NCI-H82 treated with DMSO at 0.1 percent for 48 hours (cell line): ENCODE results near the gene PREX1.

ENCODE experiments used
- DNase-seq: peaks from one replicate; lab custom pipeline; 2025; ENCODE audit not compliant: unreplicated experiment; lab: John Stamatoyannopoulos, UW

Gene PREX1

DNA sequence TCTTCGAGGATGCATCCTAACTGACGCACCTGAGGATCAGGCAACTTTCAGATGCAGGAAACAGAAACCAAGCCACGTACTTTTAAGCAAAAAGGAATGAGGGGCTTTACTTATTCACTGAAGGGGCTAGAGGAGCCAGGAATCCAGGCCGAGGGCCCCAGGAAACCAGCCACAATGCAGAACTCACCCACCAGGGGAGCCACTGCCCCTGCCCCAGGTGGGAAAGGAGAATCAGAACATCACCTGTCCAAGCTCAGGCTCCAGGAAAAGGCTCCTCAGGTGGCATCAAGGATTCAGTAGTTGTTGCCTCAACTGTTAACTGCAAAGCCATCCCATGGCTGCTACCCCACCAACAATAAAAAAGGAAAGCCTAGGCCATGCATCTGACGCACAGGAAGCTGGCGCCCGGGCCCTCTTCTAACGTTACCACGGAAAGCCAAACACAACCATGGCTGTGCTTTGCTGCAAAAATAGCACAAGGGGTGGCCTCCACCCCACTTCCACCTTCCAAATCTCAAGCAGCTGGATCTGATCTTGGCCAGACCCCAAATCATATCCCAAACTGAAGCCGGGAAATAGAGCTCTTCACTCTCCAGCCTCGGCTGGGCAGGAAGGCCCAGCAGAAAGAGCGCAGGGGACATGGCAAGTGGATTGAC is 121.0 kb downstream of the PREX1 start:
- DNase-seq: no peak

DNA sequence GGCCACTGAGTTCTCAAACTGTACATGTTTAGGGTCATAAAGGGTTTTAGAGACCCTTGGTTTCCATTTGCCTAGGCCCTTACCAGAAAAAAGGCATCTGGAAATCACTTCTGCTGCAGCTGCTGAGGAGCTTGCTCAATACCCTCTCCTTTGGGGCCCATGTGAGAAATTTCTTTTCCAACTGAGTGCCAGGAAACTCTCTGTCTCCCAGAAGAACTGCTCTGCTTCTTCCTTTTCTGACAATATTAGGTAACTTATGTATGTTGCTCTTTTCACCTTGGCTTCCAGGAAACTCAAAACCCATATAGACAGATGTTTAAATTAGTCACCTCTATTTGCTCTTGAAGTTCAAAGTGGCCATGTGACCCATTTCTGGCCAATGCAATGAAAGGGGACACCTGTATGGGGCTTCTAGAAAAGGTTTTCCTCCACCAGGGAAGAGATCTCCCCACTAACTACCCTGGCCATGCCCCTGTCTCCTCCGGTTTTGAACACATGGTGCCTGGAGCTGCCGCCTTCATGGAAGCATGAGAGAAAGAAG is 121.6 kb downstream of the PREX1 start:
- DNase-seq: no peak

DNA sequence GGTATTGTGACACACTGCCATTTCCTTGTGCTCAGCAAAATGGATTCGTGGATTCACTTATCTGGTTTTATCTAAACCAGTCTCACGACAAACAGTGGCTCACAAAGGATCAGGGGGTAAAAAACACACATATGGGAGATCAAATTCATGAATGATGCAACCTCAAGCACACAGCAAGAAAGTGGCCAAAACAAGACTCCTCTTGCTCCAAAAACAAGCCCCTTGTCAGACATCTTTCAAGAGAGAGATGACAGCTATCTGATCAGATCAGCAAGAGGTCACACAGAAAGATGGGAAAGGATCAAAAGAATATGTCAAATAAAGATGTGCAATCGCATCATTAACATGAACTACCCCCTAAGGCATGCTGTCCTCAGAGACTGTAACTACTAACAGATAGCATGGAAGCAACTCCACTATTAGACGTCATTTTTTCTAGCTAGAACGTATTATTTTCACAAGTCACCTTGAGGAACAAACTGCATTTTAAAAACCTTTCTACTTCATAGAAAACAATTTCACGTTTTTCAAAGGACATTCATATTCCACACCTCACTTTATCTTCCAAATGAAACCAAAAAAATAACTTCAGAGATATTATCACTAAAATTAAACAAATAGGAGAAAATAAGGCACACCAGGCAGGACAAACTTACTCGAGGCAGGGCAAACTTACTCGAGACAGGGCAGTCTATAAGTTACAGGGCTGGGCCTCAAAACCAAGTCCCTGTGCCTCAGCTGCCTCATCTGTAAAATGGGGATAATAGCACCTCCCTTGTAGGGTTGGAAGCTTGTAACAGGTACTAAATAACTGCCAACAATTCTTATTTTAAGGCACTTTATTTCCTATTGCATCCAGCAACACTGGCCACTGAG is 122.3 kb downstream of the PREX1 start:
- DNase-seq: no peak

DNA sequence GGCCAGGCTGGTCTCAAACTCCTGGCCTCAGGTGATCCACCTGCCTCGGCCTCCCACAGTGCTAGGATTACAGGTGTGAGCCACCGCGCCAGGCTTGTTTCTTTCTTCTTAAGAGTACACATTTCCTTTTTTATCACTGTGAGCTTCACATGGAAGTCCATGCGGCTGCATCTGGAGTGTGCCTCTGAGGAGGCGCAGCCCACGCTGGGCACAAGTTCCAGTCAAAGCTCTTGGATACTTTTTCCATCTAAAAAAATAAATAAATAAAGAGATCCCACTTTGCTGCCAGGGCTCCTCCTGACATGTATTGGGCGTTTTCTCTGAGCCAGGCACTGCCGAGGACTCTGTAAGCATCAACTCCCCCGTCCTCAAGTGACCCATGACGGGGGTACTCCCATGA is 123.0 kb downstream of the PREX1 start:
- DNase-seq: no peak

DNA sequence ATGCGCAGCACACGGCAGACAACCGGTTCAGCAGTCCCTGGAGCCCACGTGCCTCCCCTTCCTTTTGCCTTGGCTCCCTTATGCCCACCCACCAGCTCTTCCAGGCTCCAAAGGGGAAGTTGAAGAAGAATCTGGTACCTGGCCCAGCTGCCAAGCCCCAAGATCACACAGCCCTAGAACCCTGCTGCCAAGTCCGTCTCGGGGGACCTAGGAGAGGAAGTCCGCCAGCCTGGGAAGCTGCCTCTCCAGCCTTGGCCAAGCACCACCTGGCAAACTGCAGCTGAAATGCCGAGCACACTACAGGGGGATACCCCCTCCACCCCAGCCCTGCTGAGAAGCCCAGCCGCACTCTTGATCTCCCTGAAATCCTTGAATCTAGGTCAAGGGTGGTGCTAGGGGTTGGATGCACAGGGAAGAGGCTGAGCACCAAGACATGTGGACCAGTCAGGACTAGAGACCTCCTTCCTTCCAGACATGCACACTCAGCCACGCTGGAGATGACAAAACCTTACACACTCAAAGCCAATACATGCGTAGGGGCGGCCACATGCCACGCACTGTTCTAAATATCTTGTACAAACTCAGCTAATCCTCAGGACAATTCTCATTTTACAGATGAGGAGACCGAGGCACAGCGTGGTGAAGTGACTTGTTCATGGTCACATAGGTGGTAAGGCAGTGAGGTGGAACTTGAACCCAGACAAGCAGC is 124.1 kb downstream of the PREX1 start:
- no peak for DNase-seq

DNA sequence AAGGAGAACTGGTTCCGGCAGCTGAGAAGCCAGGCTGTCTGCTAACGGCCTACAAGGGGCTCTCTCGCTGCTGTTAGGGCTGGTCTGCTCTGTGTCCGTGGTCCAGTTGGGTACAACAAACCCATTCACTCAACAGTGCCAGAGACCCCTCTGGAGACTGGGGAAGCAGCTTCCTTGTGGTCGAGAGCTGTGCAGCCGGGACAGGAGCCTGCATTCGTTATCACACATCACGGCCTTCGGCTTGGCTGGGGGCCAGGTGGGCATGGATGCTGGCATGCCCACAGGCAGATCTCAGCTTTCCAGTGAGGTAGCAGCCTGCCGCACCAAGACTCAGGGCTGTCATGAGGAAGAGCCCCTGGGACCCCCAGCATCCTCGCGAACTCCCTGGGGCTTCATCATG is 124.7 kb downstream of the PREX1 start:
- no peak for DNase-seq

DNA sequence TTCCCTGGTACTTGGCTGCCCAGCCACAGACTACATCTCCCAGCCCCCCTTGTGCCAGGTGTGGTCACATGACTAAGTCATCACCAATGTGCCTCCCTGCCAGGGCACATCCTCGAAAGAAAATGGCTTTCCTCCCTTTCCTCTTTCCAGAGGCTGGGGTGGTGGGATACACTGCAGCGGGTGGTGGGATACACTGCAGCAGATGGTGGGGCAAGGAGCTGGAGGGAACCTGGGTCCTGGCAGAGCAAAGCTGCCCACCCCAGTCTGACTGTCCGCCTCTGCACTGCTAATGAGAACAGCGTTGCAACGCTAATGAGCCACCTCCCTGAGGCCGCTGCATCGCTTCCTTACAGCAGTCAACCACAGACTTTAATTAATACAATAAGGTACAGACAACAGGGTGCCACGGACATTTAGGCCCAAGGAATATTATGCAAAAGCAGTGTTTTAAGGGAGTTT is 125.3 kb downstream of the PREX1 start:
- DNase-seq: no peak

DNA sequence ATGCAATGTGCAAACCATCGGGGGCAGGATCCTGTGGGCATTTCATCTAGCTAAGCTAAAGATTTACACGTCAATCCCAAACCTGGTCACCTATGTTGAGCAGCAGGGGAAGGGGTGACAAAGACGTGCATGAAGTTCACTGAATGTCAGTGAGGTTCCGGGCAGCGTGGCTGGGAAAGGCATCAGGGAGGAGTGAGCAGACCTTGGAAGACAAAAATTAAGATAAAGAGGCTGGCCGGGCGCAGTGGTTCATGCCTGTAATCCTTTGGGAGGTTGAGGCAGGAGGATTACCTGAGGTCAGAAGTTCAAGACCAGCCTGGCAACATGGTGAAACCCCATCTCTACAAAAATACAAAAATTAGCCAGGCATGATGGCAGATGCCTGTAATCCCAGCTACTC is 126.1 kb downstream of the PREX1 start:
- DNase-seq: no peak

DNA sequence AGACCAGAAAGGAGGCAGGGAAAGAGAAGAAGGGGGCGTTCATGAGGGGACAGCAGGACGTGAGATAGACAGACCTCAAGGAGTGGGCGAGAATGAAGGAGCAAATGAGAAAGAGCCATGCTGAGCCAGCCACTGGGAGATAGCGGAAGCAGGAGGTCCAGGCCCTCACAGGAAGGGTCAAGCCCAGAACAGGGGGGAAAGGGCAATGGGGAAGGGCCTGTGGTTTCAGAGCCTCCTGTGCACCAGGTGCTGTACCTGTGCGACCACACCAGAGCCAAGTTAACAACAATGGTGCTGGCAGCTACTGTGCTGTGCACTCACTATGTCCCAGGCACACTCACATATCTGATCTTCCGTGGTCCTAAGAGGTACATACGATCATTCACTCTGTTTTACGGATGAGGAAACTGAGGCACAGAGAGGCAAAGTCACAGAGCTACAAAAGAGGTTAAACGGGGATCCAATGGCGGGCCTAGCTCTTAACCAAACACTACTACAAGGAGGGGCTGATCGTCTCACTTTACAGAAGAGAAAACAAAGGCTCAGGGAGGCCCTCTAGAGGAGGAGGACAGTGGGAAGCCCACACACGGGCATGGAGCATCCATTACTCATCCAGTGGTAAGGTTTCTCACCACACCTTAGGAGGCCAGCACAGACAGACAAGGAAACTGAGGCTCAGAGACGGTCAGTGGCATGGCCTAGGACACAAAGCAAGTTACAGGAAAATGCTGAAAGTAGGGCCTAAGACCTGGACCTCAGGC is 129.1 kb downstream of the PREX1 start:
- DNase-seq: no peak

DNA sequence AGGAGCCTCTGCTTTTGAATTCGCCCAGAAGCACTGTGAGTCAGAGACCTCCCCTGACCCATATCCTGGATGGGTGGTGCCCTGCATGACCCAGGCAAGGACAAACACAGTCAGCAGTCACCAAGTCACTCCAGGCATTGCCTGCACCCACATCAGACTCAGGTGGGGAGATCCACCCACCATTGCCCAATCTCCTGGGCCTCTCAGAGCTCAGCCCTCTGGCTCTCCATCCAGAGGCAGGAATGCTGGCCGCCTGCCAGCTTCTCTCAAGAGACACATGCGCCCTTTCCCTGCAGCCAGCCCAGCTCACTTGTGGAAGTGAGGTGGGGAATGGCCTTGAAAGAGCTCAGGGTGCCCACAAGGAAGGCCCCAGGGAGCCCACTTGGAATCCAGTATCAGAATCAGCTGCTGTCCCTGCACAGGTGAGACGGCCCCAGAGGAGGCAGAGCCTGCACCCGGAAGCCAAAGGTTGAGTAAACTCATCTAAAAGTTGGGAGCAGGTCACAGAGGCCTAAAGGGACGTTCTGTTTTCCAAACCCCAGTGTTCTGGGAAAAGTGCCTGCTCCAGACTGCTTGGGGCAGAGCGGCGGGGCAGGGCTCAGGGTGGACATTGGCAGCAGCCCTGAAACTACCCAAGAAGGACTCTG is 129.8 kb downstream of the PREX1 start:
- no peak for DNase-seq

DNA sequence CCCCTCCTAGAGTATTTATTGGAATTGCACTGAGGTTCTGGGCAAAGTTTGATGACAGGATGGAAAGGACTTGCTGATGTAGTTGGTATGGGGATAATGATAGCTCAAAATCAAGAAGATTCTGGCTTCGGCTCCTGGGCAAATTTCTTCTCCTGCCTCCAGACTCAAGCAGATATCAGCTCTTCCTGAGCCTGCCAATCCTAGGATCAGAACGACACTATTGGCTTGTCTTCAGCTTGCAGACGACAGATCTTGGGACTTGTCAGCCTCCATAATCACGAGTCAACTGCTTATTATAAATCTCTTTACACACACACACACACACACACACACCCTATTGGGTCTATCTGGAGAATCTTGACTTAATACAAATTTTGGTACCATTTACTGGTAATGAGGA is 131.1 kb downstream of the PREX1 start:
- no peak for DNase-seq

DNA sequence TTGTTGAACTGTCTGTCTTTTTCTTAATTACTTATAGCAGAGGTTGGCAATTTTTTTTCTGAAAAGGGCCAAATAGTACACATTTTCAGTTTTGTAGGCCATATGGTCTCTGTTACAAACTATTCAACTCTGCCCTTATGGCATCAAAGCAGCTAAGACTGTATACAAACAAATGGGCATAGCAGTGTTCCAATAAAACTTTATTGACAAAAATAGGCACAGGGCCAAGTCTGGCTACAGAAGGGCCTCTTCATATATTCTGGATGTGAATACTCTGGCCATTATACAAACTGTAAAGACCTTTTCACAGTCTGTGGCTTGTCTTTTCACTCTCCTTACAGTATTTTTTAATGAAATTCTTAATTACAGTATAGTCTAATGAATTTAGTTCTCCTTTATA is 132.1 kb downstream of the PREX1 start:
- DNase-seq: no peak

DNA sequence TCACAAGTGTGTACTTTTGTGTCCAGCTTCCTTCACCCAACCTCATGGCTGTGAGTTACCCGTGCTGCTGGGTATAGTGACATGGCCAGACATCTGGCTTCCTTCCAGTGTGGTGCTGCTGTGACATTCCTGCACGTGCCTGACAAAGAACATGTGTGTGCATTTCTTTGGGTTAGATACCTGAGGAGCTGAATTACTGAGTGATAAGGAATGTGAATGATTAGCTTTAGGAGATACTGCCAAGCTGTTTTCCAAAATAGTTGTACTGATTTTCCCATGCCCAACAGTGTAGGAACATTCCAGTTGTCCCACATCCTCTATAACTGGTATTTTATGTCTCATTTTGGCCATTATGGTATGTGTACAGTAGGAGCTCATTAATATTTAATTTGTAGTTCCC is 132.5 kb downstream of the PREX1 start:
- DNase-seq: no peak

DNA sequence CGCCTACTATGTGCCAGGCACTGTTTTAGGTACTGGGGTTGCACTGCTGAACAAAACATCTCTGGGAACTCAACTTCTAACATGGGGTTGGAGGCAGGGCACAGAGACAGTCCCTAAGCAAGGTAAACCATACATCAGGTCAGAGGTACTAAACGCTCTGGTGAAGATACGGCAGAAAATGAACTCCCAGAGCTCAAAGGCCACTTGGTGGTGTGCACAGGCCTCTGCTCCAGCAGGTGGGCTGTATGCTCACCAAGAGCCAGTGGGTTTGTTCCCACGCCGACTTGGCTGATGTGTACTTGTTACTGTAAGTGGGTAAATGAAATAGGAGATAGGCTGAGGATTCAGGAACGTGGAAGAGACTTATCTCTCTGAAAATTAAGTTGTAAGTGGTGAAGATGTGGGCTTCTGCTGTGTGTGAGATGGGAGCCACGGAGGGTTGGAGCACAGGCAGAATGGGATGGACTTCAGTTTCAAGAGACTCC is 133.4 kb downstream of the PREX1 start:
- no peak for DNase-seq

DNA sequence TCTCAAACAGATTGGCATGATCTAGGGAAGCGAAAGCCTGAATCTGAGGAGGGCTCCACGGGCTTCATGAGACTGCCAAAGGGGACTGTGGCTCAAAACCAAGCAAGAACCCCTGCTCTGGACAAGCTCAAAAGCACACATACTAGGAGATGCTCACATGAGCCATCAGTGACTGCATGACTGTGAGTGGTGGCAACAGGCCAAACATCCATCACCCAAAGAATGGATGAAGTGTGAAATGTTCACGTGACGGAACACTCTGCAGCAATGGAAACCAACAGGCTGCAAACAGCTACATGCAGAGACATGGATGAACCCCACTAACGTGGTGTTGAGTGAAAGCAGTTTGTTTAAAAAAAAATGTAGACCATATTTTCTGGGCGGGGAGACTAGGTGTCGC is 136.3 kb downstream of the PREX1 start:
- DNase-seq: no peak

DNA sequence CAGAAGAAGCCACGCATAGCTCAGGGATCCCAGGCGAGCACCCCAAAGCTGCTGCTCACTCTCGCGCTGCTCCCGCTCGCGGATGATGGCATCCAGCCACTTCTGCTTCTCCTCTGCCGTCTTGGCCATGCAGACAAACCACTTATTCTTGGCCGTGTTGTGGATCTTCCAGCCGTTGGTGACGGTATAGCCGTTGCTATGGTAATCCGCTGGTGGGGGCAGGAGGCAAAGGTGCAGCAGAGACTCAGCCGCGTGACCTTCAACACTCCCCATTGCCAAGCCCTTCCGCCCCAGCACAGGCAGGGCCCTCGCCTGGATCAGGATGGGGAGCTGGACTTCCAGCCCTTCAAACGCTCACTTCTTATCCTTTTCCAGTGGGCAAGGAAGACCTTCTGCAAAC is 136.9 kb downstream of the PREX1 start:
- no peak for DNase-seq

DNA sequence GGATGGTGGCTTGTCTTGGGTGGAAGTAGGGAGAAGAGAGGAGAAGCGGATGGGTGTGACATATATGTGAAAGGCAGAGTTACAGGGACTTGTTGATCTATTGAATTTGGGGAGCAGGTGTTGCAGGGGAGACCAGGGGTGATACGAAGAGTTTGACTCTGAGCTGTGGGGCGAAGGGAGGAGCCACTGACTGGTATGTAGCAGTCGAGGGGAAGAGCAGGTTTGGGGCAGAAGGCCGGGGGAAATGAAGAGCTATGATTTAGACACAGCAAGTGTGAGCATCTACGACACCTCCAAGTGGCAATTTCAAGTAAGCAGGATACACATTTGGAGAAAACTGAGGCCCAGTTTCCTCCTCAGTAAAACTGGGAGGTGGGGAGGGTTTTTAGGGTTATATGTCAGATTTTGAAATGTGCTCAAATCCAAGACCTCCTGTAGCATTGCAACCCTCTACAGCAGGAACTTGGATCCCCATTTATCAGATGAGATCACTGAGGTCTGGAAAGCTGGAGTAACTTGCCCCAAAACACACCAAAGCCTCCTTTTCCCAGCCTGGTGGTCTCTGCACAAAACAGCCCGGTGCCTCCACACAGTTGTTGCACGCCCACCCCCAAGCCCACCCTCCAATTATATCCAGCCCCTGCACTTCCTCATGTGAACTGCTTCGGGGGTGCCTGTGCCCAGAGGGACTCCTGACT is 137.8 kb downstream of the PREX1 start:
- DNase-seq: no peak

DNA sequence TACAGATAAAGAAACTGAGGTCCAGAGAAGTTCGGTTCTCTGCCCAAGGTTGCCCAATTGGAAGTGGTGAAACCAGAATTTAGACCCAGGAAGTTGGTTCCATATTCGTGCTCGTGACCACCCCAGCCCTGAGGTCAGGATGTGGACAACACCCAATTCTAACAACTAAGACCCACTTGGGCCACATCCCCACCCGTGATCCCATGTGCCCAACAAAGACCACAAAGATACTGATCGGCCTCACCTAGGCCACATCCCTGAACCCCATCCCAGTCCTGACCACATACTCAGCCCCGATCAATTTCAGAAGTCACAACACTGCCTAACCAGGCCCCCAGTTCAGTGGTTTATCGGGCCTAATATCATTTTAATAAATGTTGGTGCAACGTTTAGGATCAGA is 138.4 kb downstream of the PREX1 start:
- no peak for DNase-seq

DNA sequence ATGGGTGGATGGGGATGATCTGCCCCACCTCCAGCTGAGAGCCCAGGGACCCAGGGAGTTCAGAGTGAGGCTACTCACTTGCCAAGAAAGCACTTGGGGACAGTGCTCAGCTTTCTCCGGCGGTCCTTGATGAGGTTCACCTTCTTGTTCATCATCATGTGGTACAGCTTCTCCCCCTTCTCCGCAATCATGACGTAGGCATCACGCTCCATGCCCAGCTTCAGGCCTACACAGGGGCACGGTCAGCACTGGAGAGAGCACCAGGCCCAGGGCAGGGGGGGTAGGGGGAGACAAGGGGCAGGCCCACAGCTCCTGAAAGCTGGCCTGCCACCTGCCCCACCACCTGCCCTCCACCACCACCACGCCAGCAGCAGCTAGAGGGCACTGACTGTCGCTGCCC is 139.2 kb downstream of the PREX1 start:
- no peak for DNase-seq
